Adipose tissue (tissue), 3 donors: Measurements from ENCODE around the gene PCED1B. TPM values are rescaled to one million over a fixed set of nuclear protein-coding genes. Genes with fewer than 3 reads are reported as not detected.
"Not testable (repeated sequence)": the region's sequence is repeated elsewhere in the genome, so short reads cannot be mapped to it uniquely, and the experiment has no call there.

Experiments used
- H3K27ac ChIP-seq: one replicate; pipeline ENCODE4 v1.5.1; 2013; ENCODE audit warnings: low read depth, low read length
- WGBS, 3 donors: extraction: QIAGEN DNeasy Blood & Tissue Kit; methylation state at CpG; one replicate each; pipeline ENCODE4 v1.1.7; 2013; 5-methylcytosine and 5-hydroxymethylcytosine counted together
- polyA plus RNA-seq, 3 donors: library from polyadenylated mRNA; stranded (reverse); fragments of 200-250 nt; gene quantifications; one replicate each; pipeline ENCODE4 v1.2.3, GENCODE V29; 2013
- donor health status: healthy with polysubstance abuse.
- donor health status: Bipolar disorder and iron deficiency.
- donor health status: healthy.

PCED1B gene
- polyA plus RNA-seq, 3 donors = 0.79 to 3.5 (median 2.7) TPM

- 94 to 100% (median 95%) methylated on average over 2 of the region's 2 CpGs for WGBS, 3 donors
- no peak overlapping the region for H3K27ac ChIP-seq
These were observed 106.8 kb downstream of the PCED1B start for GRCh38 chr12:47186246-47186645.

DNA sequence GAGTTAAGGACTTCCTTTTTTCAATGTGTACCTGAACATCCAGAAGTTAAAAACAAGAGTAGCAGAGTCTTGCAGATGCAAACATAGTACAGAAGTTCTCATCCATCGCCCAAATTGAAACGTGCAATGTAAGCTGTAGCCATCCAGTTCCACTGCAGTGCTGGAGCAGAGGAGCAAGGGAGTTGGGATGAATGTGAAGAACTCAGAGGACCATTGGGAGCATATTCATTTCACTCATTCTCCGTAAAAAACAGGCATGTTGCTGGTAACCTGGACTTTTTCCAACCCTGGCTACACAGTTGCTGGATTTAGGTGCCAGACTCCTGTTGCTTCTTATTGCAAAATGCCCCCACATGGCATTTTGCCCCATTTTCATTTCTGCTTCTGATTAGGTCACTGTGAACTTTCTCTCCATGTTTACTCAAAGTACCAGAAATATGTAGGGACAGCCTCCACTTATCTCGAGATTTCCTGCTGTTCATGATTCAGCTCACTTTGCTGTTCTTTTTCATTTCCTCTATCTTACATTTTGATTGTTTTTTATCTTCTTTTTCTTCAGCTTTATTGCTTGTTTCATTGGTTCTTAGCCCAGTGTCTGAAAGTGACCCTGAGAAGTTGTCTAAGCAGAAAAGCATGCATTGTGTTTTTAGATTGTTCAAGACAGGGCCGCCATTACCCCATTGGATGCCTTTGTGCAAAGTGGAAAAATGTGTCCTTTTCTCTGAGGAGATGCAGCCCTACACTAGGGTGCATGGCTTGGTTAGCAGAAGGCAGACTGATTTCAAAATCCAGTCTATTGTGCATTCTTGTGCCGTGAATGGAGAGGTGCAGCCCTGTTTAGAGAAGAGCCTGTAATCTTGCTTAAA lies 109.4 kb downstream of the PCED1B start:
- H3K27ac ChIP-seq = no peak overlapping the region
- 47% methylated on average over 6 of the region's 6 CpGs for WGBS, 3 donors

- 54 to 77% (median 76%) methylated on average over 3 of the region's 3 CpGs for WGBS, 3 donors
- H3K27ac ChIP-seq = no peak overlapping the region
These were observed 110.3 kb downstream of the PCED1B start for GRCh38 chr12:47189728-47190127.

GRCh38 chr12:47190271-47190750 lies 110.9 kb downstream of the PCED1B start:
- WGBS, 3 donors = 78 to 87% (median 87%) methylated on average over 3 of the region's 3 CpGs
- H3K27ac ChIP-seq = no peak overlapping the region

DNA sequence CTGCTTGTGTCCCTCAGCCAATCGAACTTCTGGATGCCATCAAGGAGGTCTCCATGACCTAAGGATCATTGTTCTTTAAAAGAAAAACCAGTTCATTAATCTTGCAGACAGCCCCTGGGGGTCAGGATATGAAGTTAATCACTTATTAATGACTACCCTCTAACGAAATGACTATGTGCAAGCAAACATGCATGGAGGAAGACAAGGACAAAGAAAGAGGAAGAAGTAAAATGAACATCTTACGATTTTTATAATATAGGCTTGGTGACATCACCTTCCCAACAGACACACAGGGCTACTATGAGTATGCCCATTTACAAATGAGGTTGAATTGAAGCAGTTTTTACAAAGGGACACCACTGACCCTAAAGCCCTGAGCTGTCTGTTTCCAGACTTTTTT lies 111.5 kb downstream of the PCED1B start:
- WGBS, 3 donors = 37 to 61% (median 58%) methylated on average over 3 of the region's 3 CpGs
- H3K27ac ChIP-seq = no peak overlapping the region

GRCh38 chr12:47192051-47192450 lies 112.6 kb downstream of the PCED1B start:
- no peak overlapping the region for H3K27ac ChIP-seq
- WGBS, 3 donors = 68 to 94% (median 70%) methylated on average over 4 of the region's 4 CpGs

- H3K27ac ChIP-seq = no peak overlapping the region
- WGBS, 3 donors = 50 to 77% (median 65%) methylated on average over 3 of the region's 3 CpGs
These were observed 113.6 kb downstream of the PCED1B start for GRCh38 chr12:47193066-47193465.

DNA sequence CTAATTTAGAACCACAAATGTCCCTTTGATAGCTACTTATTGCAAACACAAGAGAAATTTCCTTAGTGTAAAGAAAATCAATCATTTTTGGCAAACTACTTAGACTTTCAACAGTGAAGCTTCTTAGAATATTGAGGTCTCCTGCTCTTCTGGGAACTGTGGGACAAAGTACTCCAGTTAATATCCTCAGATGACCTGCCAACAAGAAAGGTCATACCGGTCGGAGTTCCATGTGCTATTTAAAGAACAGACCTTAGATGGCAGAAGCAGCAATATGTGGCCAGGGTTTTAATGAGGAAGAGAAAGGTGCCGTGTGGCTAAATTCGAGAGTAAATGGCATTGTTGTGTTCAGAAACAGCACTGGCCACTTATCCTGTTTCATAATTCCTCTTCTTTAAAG lies 115.1 kb downstream of the PCED1B start:
- 31 to 46% (median 33%) methylated on average over 4 of the region's 4 CpGs for WGBS, 3 donors
- H3K27ac ChIP-seq = no peak overlapping the region

GRCh38 chr12:47200446-47200845 lies 121.0 kb downstream of the PCED1B start:
- WGBS, 3 donors = 73 to 82% (median 81%) methylated on average over 2 of the region's 2 CpGs

GRCh38 chr12:47201190-47201589 lies 121.8 kb downstream of the PCED1B start:
- 81 to 88% (median 86%) methylated on average over 6 of the region's 6 CpGs for WGBS, 3 donors
- H3K27ac ChIP-seq = not testable (repeated sequence)

More at GRCh38 chr12:47200446-47200845, 121.0 kb downstream of the PCED1B start:
- H3K27ac ChIP-seq = no peak overlapping the region

- H3K27ac ChIP-seq = no peak overlapping the region
- 82 to 91% (median 89%) methylated on average over 2 of the region's 2 CpGs for WGBS, 3 donors
These were observed 122.8 kb downstream of the PCED1B start for GRCh38 chr12:47202176-47202575.

GRCh38 chr12:47205532-47206449 lies 126.4 kb downstream of the PCED1B start:
- H3K27ac ChIP-seq = no peak overlapping the region
- 57 to 75% (median 73%) methylated on average over 8 of the region's 8 CpGs for WGBS, 3 donors

- 88 to 92% (median 88%) methylated on average over 5 of the region's 5 CpGs for WGBS, 3 donors
- H3K27ac ChIP-seq = no peak overlapping the region
These were observed 127.3 kb downstream of the PCED1B start for GRCh38 chr12:47206450-47207339.

- no peak overlapping the region for H3K27ac ChIP-seq
- WGBS, 3 donors = 39 to 83% (median 46%) methylated on average over 2 of the region's 2 CpGs
These were observed 127.9 kb downstream of the PCED1B start for GRCh38 chr12:47207340-47207717.

DNA sequence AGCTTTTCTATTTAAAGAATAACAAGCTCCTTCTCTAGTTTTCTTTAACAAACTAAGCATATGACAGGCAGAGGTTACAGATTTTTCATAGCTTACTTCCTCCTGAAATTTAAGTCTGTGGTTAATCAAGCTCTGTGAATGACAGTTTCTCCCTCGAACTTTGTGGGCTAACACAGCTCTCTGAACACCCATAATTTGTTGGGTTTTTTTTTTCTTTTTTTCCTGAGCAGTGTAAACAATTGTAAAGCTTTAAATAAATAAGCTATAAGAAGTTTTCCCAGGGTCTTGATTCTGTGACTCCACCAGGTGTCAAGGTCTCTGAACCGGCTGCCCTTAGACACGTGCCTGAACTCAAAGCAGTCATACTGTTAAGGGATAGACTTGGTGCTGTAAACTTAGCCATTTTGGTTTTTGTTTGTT lies 128.4 kb downstream of the PCED1B start:
- 28 to 61% (median 51%) methylated on average over 3 of the region's 3 CpGs for WGBS, 3 donors
- no peak overlapping the region for H3K27ac ChIP-seq

GRCh38 chr12:47209014-47209413 lies 129.6 kb downstream of the PCED1B start:
- WGBS, 3 donors = 94 to 95% (median 95%) methylated on average over 6 of the region's 6 CpGs
- no peak overlapping the region for H3K27ac ChIP-seq

DNA sequence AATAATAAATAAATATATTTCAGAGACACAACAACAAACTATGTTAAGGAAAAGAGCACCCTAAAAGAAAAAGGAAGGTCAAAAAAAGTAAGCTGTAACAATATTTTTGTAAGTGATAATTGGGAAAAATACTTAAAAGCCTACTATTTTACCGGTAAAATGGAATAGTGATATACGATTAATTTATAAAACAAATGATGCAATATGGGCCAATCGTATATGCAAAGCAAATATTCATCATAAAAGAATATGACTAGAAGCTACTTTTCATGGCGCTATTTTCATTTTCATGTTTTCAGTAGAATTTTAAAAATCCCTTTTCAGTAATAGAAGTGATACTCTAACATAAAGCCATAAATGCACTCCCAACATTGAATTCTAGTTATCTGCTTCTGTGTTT lies 131.4 kb downstream of the PCED1B start:
- WGBS, 3 donors = 95 to 99% (median 98%) methylated on average over 4 of the region's 4 CpGs
- no peak overlapping the region for H3K27ac ChIP-seq

- no peak overlapping the region for H3K27ac ChIP-seq
These were observed 133.2 kb downstream of the PCED1B start for GRCh38 chr12:47212701-47213039.
